Measurements from ENCODE around the gene ENO3.

The ENO3 gene

DNA sequence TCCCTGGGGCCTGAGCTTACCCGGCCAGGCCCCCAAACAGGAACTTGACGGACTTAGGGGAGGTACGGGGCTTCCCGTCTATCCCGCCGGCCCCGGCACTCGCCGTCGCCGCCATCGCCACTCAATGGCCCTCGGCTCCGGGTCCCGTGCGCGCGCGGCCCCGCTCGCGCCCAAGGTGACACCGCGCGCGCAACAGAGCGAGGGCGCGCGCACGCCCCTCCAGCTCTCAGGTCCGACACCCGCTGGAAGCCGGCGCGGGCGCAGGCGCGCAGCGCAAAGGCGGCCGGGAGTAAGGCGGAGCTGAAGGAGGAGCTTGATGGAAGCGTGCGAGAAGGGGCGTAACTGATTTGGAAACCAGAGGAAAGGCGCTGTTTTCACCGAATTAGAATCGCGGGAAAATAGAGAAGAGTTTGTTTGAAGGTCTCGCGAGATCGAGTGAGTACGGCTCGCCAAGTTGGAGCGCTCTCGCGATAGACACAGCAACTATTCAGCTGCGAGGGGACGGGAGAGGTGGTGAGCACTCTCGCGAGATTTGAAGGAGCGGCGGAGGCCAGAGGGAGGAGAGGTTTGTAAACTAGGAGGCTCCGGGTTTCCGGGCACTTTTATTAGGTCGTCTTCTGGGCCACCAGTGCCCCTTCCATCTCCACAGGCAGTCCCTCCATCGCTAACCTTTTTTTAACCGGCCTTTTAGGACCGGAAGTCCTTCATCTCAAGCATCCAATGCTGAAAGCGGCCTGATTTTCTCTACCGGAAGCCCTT lies 10.9 kb upstream of the ENO3 start, which contains the start of the genes RNF167 and SLC25A11:
RNF167 (plus strand) TSS at position 473 of the 759 bp plus-strand sequence. CDS start 642 bp downstream, outside the sequence.
SLC25A11 (minus strand) TSS at position 251 of the 759 bp plus-strand sequence; CDS start at position 115, 136 bp downstream.
- Mint-ChIP-seq H3K36me3 (ENCODE audit: insufficient read depth) (peaks cover 40% of the 10 kb centered on the region), H3K9me3 (no peaks in the 10 kb centered on the region), H3K27me3 (no peaks in the 10 kb centered on the region), H3K4me3 (peak within 1 kb of the TSS; percentile 94), H3K4me1 (peaks cover 72% of the 10 kb centered on the region), H3K27ac (ENCODE audit: low read depth) (peak within 1 kb of the TSS; percentile 87)
- ATAC-seq (replicated peaks; ENCODE audit: extremely low read depth, poor library complexity, severe bottlenecking) = peak; percentile 86
- peak; percentile 93 to 99 for DNase-seq (ENCODE audit: low spot score in 2 of 2)

DNA sequence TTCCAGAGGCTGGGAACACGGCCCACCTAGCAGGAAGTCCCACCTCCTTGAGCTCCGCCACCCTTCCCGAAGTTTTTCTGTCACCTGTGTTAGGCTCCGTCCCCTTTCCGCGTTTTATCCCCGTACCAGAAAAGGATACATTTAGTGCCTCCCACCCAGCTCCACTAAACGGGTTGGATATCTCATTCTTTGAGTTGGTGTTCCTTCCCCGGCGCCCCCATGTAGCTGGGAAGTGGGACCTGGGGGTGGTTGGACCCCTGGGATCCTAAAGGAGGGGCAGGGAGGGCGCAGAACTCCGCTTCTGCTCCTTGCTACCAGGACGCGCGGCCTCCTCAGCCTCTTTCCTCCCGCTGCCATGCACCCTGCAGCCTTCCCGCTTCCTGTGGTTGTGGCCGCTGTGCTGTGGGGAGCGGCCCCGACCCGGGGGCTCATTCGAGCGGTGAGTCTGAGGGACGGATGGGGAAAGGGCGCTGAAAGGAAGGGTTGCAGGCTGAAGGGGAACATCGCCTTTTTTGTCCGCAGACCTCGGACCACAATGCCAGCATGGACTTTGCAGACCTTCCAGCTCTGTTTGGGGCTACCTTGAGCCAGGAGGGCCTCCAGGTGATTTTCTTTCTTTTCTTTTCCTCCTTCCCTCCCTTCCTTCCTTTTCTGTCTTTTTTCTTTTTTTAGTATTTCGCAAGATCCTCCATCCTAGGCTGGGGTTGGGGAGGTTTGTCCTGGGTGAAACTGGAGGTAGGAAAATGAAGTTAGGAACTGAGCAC lies 10.2 kb upstream of the ENO3 start:
- ATAC-seq (replicated peaks; ENCODE audit: extremely low read depth, poor library complexity, severe bottlenecking) (no peak), DNase-seq (ENCODE audit: low spot score in 2 of 2) (no peak)
- no peaks in the 10 kb centered on the region for H3K27me3 Mint-ChIP-seq
- H3K4me1 Mint-ChIP-seq = peaks cover 79% of the 10 kb centered on the region
- peak overlapping the region; percentile 87 for H3K27ac Mint-ChIP-seq (ENCODE audit: low read depth)
- H3K4me3 Mint-ChIP-seq = peak overlapping the region; percentile 94
- peaks cover 47% of the 10 kb centered on the region for H3K36me3 Mint-ChIP-seq (ENCODE audit: insufficient read depth)
- no peaks in the 10 kb centered on the region for H3K9me3 Mint-ChIP-seq

DNA sequence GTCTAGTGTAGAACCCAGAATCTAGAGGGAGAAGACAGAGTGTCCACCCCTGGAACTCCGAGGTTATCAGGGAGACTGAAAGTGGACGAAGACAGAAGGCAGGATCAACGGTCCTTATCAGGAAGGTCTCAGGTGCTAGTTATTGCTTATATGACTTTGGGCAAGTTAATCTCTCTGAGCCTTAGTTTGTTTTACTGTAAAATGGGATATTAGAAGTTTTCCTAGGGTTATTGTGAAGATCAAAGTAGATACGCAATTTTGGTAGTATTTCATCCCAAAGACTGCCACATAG lies 9.7 kb upstream of the ENO3 start:
- no peaks in the 10 kb centered on the region for H3K9me3 Mint-ChIP-seq
- no peak for DNase-seq (ENCODE audit: low spot score in 2 of 2)
- no peaks in the 10 kb centered on the region for H3K27me3 Mint-ChIP-seq
- peaks cover 51% of the 10 kb centered on the region for H3K36me3 Mint-ChIP-seq (ENCODE audit: insufficient read depth)
- peak overlapping the region; percentile 94 for H3K4me3 Mint-ChIP-seq
- H3K27ac Mint-ChIP-seq (ENCODE audit: low read depth) = peak overlapping the region; percentile 87
- ATAC-seq (replicated peaks; ENCODE audit: extremely low read depth, poor library complexity, severe bottlenecking) = no peak
- peaks cover 77% of the 10 kb centered on the region for H3K4me1 Mint-ChIP-seq

DNA sequence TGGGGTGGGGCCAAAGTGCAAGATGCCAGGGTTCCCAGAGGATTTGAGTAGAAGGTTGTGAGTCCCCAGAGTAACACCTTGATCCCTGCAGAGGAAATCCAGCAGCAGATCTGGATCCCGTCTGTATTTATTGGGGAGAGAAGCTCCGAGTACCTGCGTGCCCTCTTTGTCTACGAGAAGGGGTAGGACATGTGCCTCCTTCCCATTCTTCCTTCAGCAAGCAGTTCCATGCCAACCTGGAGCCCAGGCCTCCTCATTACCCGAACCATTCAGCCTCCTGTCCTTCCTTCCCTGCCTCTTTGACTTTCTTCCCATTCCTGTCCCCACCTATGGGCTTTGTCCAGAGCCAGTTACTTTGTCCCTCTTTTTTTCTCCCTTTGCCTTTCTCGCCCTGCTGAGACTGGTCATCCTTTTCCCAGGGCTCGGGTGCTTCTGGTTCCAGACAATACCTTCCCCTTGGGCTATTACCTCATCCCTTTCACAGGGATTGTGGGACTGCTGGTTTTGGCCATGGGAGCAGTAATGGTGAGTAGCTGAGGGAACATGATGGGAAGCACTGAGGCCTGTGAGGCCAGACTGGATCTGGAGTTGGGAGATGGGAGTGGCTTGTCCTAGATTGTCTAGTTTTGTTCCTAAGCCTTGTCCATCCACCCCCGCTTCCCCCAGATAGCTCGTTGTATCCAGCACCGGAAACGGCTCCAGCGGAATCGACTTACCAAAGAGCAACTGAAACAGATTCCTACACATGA lies 8.0 kb upstream of the ENO3 start:
- Mint-ChIP-seq H3K27ac (ENCODE audit: low read depth) (peak overlapping the region; percentile 87), H3K27me3 (no peaks in the 10 kb centered on the region), H3K4me3 (peak overlapping the region; percentile 94), H3K4me1 (peaks cover 77% of the 10 kb centered on the region), H3K9me3 (no peaks in the 10 kb centered on the region), H3K36me3 (ENCODE audit: insufficient read depth) (peaks cover 65% of the 10 kb centered on the region)
- no peak for DNase-seq (ENCODE audit: low spot score in 2 of 2)
- ATAC-seq (replicated peaks; ENCODE audit: extremely low read depth, poor library complexity, severe bottlenecking) = no peak

DNA sequence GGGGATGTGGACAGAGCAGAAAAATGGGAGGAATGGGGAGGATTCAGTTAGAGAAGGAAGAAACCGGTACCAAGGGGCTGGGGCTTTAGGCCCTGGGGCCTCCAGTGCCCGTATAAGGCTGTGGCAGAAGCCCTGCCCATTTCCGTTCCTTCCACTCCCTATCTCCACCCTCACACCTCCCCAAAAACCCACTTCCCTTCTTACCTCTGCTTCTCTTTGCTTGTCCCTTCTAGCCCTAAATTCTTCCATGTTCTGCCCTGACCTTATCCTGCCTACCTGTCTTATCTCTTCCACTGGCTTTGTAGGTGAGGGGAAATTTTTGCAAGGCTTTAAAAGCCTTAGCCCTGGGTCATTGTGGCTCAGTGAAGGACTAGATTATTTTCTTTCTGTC lies 6.8 kb upstream of the ENO3 start:
- H3K36me3 Mint-ChIP-seq (ENCODE audit: insufficient read depth) = peaks cover 70% of the 10 kb centered on the region
- ATAC-seq (replicated peaks; ENCODE audit: extremely low read depth, poor library complexity, severe bottlenecking) (no peak), DNase-seq (ENCODE audit: low spot score in 2 of 2) (peak in 1 of 2 donors; percentile 32)
- H3K9me3 Mint-ChIP-seq = no peaks in the 10 kb centered on the region
- H3K4me1 Mint-ChIP-seq = peaks cover 72% of the 10 kb centered on the region
- H3K27ac Mint-ChIP-seq (ENCODE audit: low read depth) = peak overlapping the region; percentile 77
- no peaks in the 10 kb centered on the region for H3K27me3 Mint-ChIP-seq
- peak overlapping the region; percentile 94 for H3K4me3 Mint-ChIP-seq

DNA sequence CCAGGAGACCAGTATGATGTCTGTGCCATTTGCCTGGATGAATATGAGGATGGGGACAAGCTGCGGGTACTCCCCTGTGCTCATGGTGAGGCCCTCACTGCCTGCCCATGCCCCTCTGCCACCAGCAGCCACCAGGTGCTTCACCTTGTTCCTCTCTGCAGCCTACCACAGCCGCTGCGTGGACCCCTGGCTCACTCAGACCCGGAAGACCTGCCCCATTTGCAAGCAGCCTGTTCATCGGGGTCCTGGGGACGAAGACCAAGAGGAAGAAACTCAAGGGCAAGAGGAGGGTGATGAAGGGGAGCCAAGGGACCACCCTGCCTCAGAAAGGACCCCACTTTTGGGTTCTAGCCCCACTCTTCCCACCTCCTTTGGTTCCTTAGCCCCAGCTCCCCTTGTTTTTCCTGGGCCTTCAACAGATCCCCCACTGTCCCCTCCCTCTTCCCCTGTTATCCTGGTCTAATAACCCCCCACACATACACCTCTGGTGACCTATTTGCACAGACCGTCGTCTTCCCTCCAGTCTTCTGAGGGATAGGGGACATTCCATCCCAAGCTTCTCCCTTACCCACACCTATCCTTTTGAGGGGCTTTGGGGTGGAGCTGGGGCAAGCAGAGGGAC lies 6.3 kb upstream of the ENO3 start:
- Mint-ChIP-seq H3K9me3 (no peaks in the 10 kb centered on the region), H3K27me3 (no peaks in the 10 kb centered on the region), H3K27ac (ENCODE audit: low read depth) (peak overlapping the region; percentile 77), H3K4me1 (peaks cover 68% of the 10 kb centered on the region), H3K36me3 (ENCODE audit: insufficient read depth) (peaks cover 69% of the 10 kb centered on the region), H3K4me3 (peak overlapping the region; percentile 94)
- no peak for ATAC-seq (replicated peaks; ENCODE audit: extremely low read depth, poor library complexity, severe bottlenecking)
- no peak for DNase-seq (ENCODE audit: low spot score in 2 of 2)

DNA sequence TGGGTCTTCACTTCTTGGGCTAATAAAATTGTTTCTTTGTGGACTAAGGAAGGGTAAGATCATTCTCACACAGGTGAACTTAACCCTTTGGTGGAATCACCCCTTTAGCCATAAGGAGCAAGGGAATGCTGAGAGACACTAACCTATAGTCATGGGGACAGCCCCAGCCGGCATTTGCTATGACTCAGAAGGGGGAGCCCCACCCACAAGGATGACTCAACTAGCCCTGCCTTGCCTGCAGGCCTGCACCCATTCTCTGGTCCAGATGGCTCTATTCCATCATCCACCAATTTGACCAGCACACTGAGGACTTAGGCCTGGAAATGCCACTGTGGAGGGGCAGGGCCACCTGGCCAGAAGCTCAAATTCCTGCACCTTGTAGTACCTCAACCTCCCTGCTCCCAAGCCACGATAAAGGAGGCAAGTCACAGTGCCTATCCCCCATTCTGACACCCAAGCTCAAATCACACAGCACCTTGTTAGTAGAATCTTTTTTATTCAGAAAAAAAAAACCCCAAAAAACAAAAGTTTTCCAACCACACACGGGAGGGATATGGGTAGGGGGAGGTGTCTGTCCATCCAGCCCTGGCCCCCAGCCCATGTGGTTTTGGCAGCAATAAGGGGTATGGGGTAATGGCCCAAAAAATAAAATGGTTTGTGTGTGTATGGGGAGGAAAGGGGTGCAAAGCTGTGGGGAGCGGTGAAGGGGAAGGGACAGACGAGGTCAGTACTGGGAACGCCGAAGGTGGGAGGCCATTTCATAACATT lies 5.6 kb upstream of the ENO3 start:
- Mint-ChIP-seq H3K27me3 (no peaks in the 10 kb centered on the region), H3K36me3 (ENCODE audit: insufficient read depth) (peaks cover 66% of the 10 kb centered on the region), H3K9me3 (no peaks in the 10 kb centered on the region), H3K4me1 (peaks cover 71% of the 10 kb centered on the region), H3K27ac (ENCODE audit: low read depth) (peak overlapping the region; percentile 77), H3K4me3 (peak overlapping the region; percentile 94)
- ATAC-seq (replicated peaks; ENCODE audit: extremely low read depth, poor library complexity, severe bottlenecking) = peak; percentile 10
- peak in 1 of 2 donors; percentile 58 for DNase-seq (ENCODE audit: low spot score in 2 of 2)

DNA sequence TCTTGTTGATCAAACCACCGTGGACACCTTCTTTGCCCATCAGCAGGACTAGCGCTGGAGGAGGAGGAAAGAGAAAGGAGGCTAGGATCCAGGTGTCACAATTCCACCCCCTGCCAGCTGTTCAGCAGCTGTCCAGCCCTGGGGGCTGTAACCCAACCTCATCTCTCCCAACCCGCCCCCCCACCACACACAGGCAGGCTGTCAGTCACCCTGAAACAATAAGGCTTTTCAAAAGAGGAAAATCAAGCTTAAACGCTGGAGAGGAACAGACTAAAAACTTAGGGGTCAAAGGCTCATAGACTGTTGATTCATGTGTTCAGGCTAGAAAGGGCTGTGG lies 5.0 kb upstream of the ENO3 start:
- DNase-seq (ENCODE audit: low spot score in 2 of 2) (no peak), ATAC-seq (replicated peaks; ENCODE audit: extremely low read depth, poor library complexity, severe bottlenecking) (no peak)
- no peaks in the 10 kb centered on the region for H3K9me3 Mint-ChIP-seq
- H3K27me3 Mint-ChIP-seq = no peaks in the 10 kb centered on the region
- peaks cover 62% of the 10 kb centered on the region for H3K36me3 Mint-ChIP-seq (ENCODE audit: insufficient read depth)
- H3K4me1 Mint-ChIP-seq = peaks cover 74% of the 10 kb centered on the region
- H3K27ac Mint-ChIP-seq (ENCODE audit: low read depth) = peak overlapping the region; percentile 77
- H3K4me3 Mint-ChIP-seq = peak overlapping the region; percentile 94

DNA sequence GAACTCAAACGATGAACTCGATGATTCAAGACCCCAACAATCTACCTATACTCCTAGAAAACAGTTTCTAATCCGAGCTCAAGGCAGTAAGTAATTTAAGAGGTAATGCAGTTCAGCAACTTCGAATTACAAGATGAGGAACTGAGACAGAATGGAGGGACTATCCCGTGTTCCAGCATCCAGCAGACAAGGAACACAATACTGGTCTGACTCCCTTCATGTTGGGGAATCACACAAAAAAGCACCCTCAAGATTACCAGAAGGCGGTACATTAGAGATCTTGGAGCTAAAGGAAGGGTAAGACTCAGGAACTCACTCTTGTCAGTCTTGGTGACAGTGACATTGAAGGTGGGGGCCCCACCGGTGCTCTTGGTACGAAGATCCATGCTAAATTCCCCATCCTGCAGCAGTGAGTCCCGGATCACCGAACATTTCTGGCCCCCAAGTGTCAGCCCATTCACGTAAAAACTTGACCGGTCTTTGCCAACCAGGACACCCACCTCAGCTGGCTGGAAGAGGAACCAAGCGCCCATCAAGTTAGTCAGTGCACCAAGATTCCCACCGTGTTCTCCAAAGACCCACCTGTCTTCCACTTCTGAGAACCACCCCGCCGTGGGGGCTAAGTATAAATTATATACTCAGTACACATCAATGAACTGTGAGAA lies 4.5 kb upstream of the ENO3 start:
- H3K27ac Mint-ChIP-seq (ENCODE audit: low read depth) = peak overlapping the region; percentile 77
- DNase-seq (ENCODE audit: low spot score in 2 of 2) (no peak), ATAC-seq (replicated peaks; ENCODE audit: extremely low read depth, poor library complexity, severe bottlenecking) (no peak)
- peaks cover 58% of the 10 kb centered on the region for H3K36me3 Mint-ChIP-seq (ENCODE audit: insufficient read depth)
- no peaks in the 10 kb centered on the region for H3K9me3 Mint-ChIP-seq
- no peaks in the 10 kb centered on the region for H3K27me3 Mint-ChIP-seq
- peaks cover 71% of the 10 kb centered on the region for H3K4me1 Mint-ChIP-seq
- H3K4me3 Mint-ChIP-seq = peak overlapping the region; percentile 94

DNA sequence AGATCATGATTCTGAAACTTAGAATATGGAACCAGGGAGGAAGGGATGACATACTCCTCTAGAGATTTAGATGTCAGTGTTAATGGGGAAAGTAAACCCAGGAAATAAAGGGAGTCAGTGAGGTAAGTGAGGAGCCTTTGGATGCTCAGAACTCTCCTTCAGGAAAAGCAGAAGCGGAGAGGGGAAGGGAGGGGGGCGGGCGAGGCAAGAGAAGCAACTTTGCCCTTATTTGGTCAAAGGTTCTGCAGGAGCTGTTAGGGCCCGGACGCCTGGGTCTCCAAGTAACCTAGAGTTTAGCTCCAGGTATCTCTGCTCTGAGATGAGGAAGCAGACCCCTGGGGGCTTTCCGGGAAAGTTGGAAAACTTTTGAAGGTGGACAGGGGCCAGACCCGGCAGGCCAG lies 3.9 kb upstream of the ENO3 start:
- Mint-ChIP-seq H3K4me3 (peak overlapping the region; percentile 94), H3K36me3 (ENCODE audit: insufficient read depth) (peaks cover 57% of the 10 kb centered on the region), H3K27ac (ENCODE audit: low read depth) (peak overlapping the region; percentile 77), H3K4me1 (peaks cover 66% of the 10 kb centered on the region), H3K9me3 (no peaks in the 10 kb centered on the region), H3K27me3 (no peaks in the 10 kb centered on the region)
- DNase-seq (ENCODE audit: low spot score in 2 of 2) = no peak
- no peak for ATAC-seq (replicated peaks; ENCODE audit: extremely low read depth, poor library complexity, severe bottlenecking)

DNA sequence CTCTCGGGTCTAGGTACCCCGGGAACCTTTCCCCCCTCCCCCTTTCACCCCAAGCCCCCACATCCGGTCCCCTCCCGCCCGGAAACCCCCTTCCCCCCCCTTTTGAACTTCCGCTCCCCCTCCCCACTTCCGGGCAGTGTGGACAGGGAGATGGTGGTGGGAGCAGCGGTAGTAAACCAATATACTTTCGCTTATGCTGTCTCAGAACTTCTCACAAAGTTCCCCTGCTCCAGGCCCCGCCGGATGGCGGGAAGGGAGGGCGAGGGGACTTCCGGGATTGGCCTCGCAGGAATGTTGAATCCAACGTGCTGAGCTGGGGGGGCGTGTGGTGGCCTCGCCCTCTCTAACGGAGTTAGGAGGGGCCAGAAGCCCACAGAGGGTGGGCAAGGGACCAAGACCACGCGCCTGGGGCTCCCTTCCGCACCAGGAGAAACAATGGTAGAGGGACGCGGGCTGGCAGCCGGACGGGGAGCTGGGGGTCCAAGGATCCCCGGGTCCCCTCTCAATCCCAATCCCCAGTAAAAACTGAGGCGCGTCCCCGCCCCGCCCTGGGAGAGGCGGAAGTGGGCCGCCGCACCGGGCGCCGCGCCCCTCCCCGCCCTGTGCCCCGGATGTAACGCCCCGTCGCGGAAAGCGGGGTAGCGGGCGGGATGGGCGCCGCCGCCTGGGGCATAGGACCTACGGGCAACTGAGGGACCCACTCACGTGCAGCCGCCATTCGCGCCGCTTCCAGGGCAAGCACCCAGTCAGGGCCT lies 3.3 kb upstream of the ENO3 start:
- DNase-seq (ENCODE audit: low spot score in 2 of 2) (peak in 1 of 2 donors; percentile 43), ATAC-seq (replicated peaks; ENCODE audit: extremely low read depth, poor library complexity, severe bottlenecking) (peak; percentile 11)
- Mint-ChIP-seq H3K36me3 (ENCODE audit: insufficient read depth) (peaks cover 57% of the 10 kb centered on the region), H3K27ac (ENCODE audit: low read depth) (peak overlapping the region; percentile 77), H3K27me3 (no peaks in the 10 kb centered on the region), H3K4me1 (peaks cover 60% of the 10 kb centered on the region), H3K9me3 (no peaks in the 10 kb centered on the region), H3K4me3 (peak overlapping the region; percentile 94)
